GM12878 (cell line): ENCODE data around the gene ANP32E. TPM values are rescaled to one million over a fixed set of nuclear protein-coding genes. Genes with fewer than 3 reads are reported as not detected.

Source experiments
- ATAC-seq: fragments of 200-7000 bp; cut with Tn5 transposase; 3 replicates; pipeline ENCODE4 v1.9.1; 2020; ENCODE audit warnings: mild to moderate bottlenecking, moderate library complexity
- BruUV-seq: library from RNA; stranded (reverse); fragments of 400-500 nt; replicated peaks from 2 replicates; lab custom pipeline; 2021; lab: Mats Ljungman, UMichigan
- CTCF ChIA-PET: fragments of 300-600 bp; sonication (Branson Sonifier 250); formaldehyde crosslinking; extraction: SDS; loops from one replicate; lab custom pipeline; 2021; ENCODE audit warnings: inconsistent platforms; lab: Yijun Ruan, JAX
- POLR2A ChIA-PET: fragments of 350-600 bp; formaldehyde crosslinking; extraction: SDS; loops from one replicate; lab custom pipeline; 2021; ENCODE audit warnings: inconsistent platforms; lab: Charles Lee
- RAD21 ChIA-PET: fragments of 300-600 bp; sonication (Branson Sonifier 250); formaldehyde crosslinking; loops from one replicate; lab custom pipeline; 2023; ENCODE audit warnings: antibody characterized with exemption; ENCODE audit not compliant: unreplicated experiment; lab: Charles Lee
- SMC1A ChIA-PET: fragments of 300-600 bp; sonication (Branson Sonifier 250); formaldehyde crosslinking; loops from one replicate; lab custom pipeline; 2023; ENCODE audit not compliant: unreplicated experiment, uncharacterized antibody; lab: Charles Lee
- DNase-seq: peaks from one replicate; pipeline ENCODE4 v3.0.0-alpha.2; 2011; ENCODE audit warnings: low read depth, low spot score
- FAIRE-seq: peaks from 3 replicates; lab custom pipeline; 2011; peaks lifted over from hg19 to GRCh38; lab: Jason Lieb, UNC
- H2AFZ ChIP-seq: 2 replicates; pipeline ENCODE4 v1.6.0; 2011; ENCODE audit warnings: low read depth, low read length, control low read depth; ENCODE audit not compliant: control insufficient read depth
- H3K27ac ChIP-seq: 2 replicates; pipeline ENCODE4 v1.5.1; 2011; ENCODE audit warnings: control low read depth; ENCODE audit not compliant: control insufficient read depth, insufficient read depth
- H3K27me3 ChIP-seq, 2 experiments: replicated peaks in 1 of 2; 2 replicates each; pipeline versions ENCODE4 v1.6.0 to v1.6.1; 2011; ENCODE audit warnings: low read length in 1 of 2; ENCODE audit not compliant: control insufficient read depth in 2 of 2, insufficient read depth in 2 of 2
- H3K36me3 ChIP-seq, 2 experiments: 2 replicates each; pipeline ENCODE4 v1.5.1; 2011; ENCODE audit warnings: low read length in 1 of 2; ENCODE audit not compliant: control insufficient read depth in 2 of 2, insufficient read depth in 2 of 2
- H3K4me1 ChIP-seq: 2 replicates; pipeline ENCODE4 v1.6.1; 2011; ENCODE audit warnings: mild to moderate bottlenecking, low read length, moderate library complexity, mixed read lengths; ENCODE audit not compliant: control insufficient read depth, insufficient read depth
- H3K4me2 ChIP-seq: 2 replicates; pipeline ENCODE4 v1.6.0; 2011; ENCODE audit warnings: control low read depth; ENCODE audit not compliant: control insufficient read depth, insufficient read depth
- H3K4me3 ChIP-seq: fragments of 200-600 bp; sonication (generic); 2 replicates; pipeline ENCODE4 v1.5.1; 2016
- H3K79me2 ChIP-seq: 2 replicates; pipeline ENCODE4 v1.6.0; 2011; ENCODE audit warnings: low read length; ENCODE audit not compliant: control insufficient read depth, insufficient read depth
- H3K9ac ChIP-seq: 2 replicates; pipeline ENCODE4 v1.8.0; 2011; ENCODE audit warnings: low read length, control low read depth, mixed read lengths; ENCODE audit not compliant: control insufficient read depth, insufficient read depth
- H3K9me3 ChIP-seq: replicated peaks from 3 replicates; pipeline ENCODE4 v1.5.1; 2011; ENCODE audit warnings: mild to moderate bottlenecking, low read length; ENCODE audit not compliant: control insufficient read depth, insufficient read depth
- H4K20me1 ChIP-seq: 2 replicates; pipeline ENCODE4 v1.6.0; 2011; ENCODE audit not compliant: control insufficient read depth, insufficient read depth
- BACH1 ChIP-seq: fragments of 450-650 bp; IDR thresholded peaks from 2 replicates; pipeline ENCODE4 v1.6.1; 2017; ENCODE audit warnings: mild to moderate bottlenecking, borderline replicate concordance
- BCL3 ChIP-seq: IDR thresholded peaks from 2 replicates; pipeline ENCODE4 v1.6.1; 2011; ENCODE audit warnings: borderline replicate concordance, low read depth, mild to moderate bottlenecking, moderate library complexity, low read length; ENCODE audit not compliant: insufficient read depth, poor library complexity, severe bottlenecking
- CBX3 ChIP-seq: fragments of 200-600 bp; sonication (generic); IDR thresholded peaks from 2 replicates; pipeline ENCODE4 v1.6.1; 2016; ENCODE audit warnings: low read depth, borderline replicate concordance
- EED ChIP-seq: sonication (generic); IDR thresholded peaks from 2 replicates; pipeline ENCODE4 v1.6.1; 2016; ENCODE audit warnings: antibody characterized with exemption, low read depth
- HDAC6 ChIP-seq: fragments of 200-600 bp; sonication (generic); IDR thresholded peaks from one replicate; pipeline ENCODE4 v1.8.0; 2017; ENCODE audit warnings: antibody characterized with exemption; ENCODE audit not compliant: unreplicated experiment
- HDGF ChIP-seq: fragments of 450-650 bp; IDR thresholded peaks from 2 replicates; pipeline ENCODE4 v1.6.1; 2016; ENCODE audit warnings: antibody characterized with exemption
- MTA3 ChIP-seq: IDR thresholded peaks from 2 replicates; pipeline ENCODE4 v1.6.1; 2012; ENCODE audit warnings: low read length, inconsistent platforms, borderline replicate concordance
- NR2C2 ChIP-seq: IDR thresholded peaks from 2 replicates; pipeline ENCODE4 v1.6.1; 2011; ENCODE audit warnings: borderline replicate concordance, low read depth; ENCODE audit not compliant: control insufficient read depth, insufficient read length
- POLR2A ChIP-seq: IDR thresholded peaks from 2 replicates; pipeline ENCODE4 v1.6.1; 2011; ENCODE audit warnings: low read depth, mild to moderate bottlenecking, low read length
- RBBP5 ChIP-seq: fragments of 200-600 bp; sonication (generic); conservative IDR thresholded peaks from 2 replicates; pipeline ENCODE4 v1.6.1; 2016
- RFX5 ChIP-seq: IDR thresholded peaks from 2 replicates; pipeline ENCODE4 v1.6.1; 2011; ENCODE audit warnings: low read depth, low read length, improper control_type of control experiment
- SKIL ChIP-seq: fragments of 450-650 bp; IDR thresholded peaks from 2 replicates; pipeline ENCODE4 v1.6.1; 2017; ENCODE audit warnings: mild to moderate bottlenecking, low read depth, inconsistent platforms; ENCODE audit not compliant: poor library complexity, severe bottlenecking
- SMAD5 ChIP-seq: IDR thresholded peaks from 2 replicates; pipeline ENCODE4 v1.6.1; 2016; ENCODE audit warnings: antibody characterized with exemption, low read depth
- TAF1 ChIP-seq: IDR thresholded peaks from 2 replicates; pipeline ENCODE4 v1.6.1; 2011; ENCODE audit warnings: mild to moderate bottlenecking, low read depth, low read length, borderline replicate concordance
- TCF7 ChIP-seq: IDR thresholded peaks from 2 replicates; pipeline ENCODE4 v1.6.1; 2014; ENCODE audit warnings: antibody characterized with exemption, borderline replicate concordance
- WRNIP1 ChIP-seq: IDR thresholded peaks from 2 replicates; pipeline ENCODE4 v1.6.1; 2011; ENCODE audit warnings: low read depth, low read length, improper control_type of control experiment, borderline replicate concordance
- ZNF207 ChIP-seq: fragments of 450-650 bp; IDR thresholded peaks from 2 replicates; pipeline ENCODE4 v1.6.1; 2014; ENCODE audit warnings: antibody characterized with exemption, mild to moderate bottlenecking, borderline replicate concordance
- ZNF24 ChIP-seq: fragments of 450-650 bp; IDR thresholded peaks from 2 replicates; pipeline ENCODE4 v1.6.1; 2017; ENCODE audit warnings: antibody characterized with exemption, mild to moderate bottlenecking
- ZZZ3 ChIP-seq: IDR thresholded peaks from 2 replicates; pipeline ENCODE4 v1.6.1; 2011; ENCODE audit warnings: low read depth; ENCODE audit not compliant: control insufficient read depth, insufficient read length
- WGBS: methylation state at CpG from one replicate; pipeline ENCODE4 v1.1.6; 2016; ENCODE audit warnings: low lambda C conversion rate; ENCODE audit not compliant: insufficient replicate concordance, insufficient coverage; ENCODE audit errors: missing lambda C conversion rate; 5-methylcytosine and 5-hydroxymethylcytosine counted together
- in situ Hi-C: fragments of 300-500 bp; cut with MboI; formaldehyde crosslinking; loops from 9 replicates; pipeline ENCODE4 v1.14.3; 2018; ENCODE audit warnings: mixed read lengths
- intact Hi-C: fragments of 100-400 bp; cut with micrococcal nuclease; formaldehyde crosslinking; loops from one replicate; pipeline ENCODE4 v1.14.2; 2022; ENCODE audit not compliant: unreplicated experiment
- polyA plus RNA-seq, 11 experiments: library from polyadenylated mRNA; depleted of rRNA in 4 of 11; unstranded in 6 of 11; stranded (reverse) in 5 of 11; fragments of >200 nt; fragmentation: Nextera tagmentation in 4 of 11; fragmentation: Illumina TruSeq in 1 of 11; extraction: Ambion mirVana in 4 of 11; extraction: Trizol in 1 of 11; gene quantifications; 1 replicate in 1 of 11; 2 replicates in 10 of 11; pipeline versions ENCODE4 v1.2.1 to v1.2.3, GENCODE V29; 2011 to 2016; ENCODE audit warnings: inconsistent platforms in 2 of 11, missing spikeins in 2 of 11, low read depth in 1 of 11
- total RNA-seq, 4 experiments: library from RNA; depleted of rRNA in 3 of 4; stranded (reverse); fragments of >200 nt in 3 of 4; fragmentation: Illumina TruSeq in 1 of 4; extraction: Trizol in 1 of 4; gene quantifications; 2 replicates each; pipeline versions ENCODE4 v1.2.1 to v1.2.3, GENCODE V29; 2013 to 2021

The ANP32E gene
- total and polyA plus RNA-seq, 10 of the 15 experiments (the other 5 are each of a cell fraction or from before 2014, with no cell fraction given): 59.2 to 250 (median 121) TPM

- TF ChIP-seq RBBP5: no peak
- TF ChIP-seq SKIL: no peak
- TF ChIP-seq SMAD5: no peak
- peak; percentile 33; the same call in 1 of the 2 replicates for TF ChIP-seq TAF1
These were observed 22.5 kb downstream of the ANP32E start (continued) for GRCh38 chr1:150213170-150214098.

GRCh38 chr1:150212070-150212469, 23.8 kb downstream of the ANP32E start:
- H3K4me1 ChIP-seq: no peaks in the 10 kb centered on the region
- ChIA-PET RAD21 (no interaction called here), SMC1A (interaction anchor here (1.3 kb wide), 1 partner anchor 21 kb away, joined by 3 read pairs; no protein-coding TSS in a partner anchor), POLR2A (interaction anchor here (0.5 to 1.3 kb wide), 2 partner anchors 22 to 36 kb away, joined by 3 to 4 read pairs; no protein-coding TSS in a partner anchor), CTCF (interaction anchor here (1.9 kb wide), 1 partner anchor 25 kb away, joined by 9 read pairs; no protein-coding TSS in a partner anchor)
- H3K4me3 ChIP-seq: no peak overlapping the region
- no peaks in the 10 kb centered on the region for H3K27me3 ChIP-seq
- no peaks in the 10 kb centered on the region for H3K36me3 ChIP-seq
- no TSS peak for BruUV-seq
- in situ Hi-C loops: no loop called here
- no peak for FAIRE-seq
- no peaks in the 10 kb centered on the region for H3K9me3 ChIP-seq
- WGBS: 91% methylated on average over 9 of the region's 9 CpGs
- H3K27ac ChIP-seq: no peak overlapping the region
- no peak for ATAC-seq
- intact Hi-C loops: no loop called here
- no peaks in the 10 kb centered on the region for H4K20me1 ChIP-seq
- DNase-seq: no peak
- H2AFZ ChIP-seq: no peak overlapping the region
- no peak overlapping the region for H3K9ac ChIP-seq
- no peak overlapping the region for H3K4me2 ChIP-seq
- no peaks in the 10 kb centered on the region for H3K79me2 ChIP-seq
- no peak for TF ChIP-seq HDAC6
- TF ChIP-seq ZNF24: no peak
- no peak for TF ChIP-seq HDGF
- no peak for TF ChIP-seq WRNIP1
- TF ChIP-seq ZZZ3: no peak
- no peak for TF ChIP-seq TCF7
- no peak for TF ChIP-seq POLR2A
- no peak for TF ChIP-seq ZNF207
- TF ChIP-seq BACH1: no peak
- TF ChIP-seq EED: no peak
- TF ChIP-seq NR2C2: no peak
- TF ChIP-seq BCL3: no peak
- no peak for TF ChIP-seq RFX5
- TF ChIP-seq MTA3: no peak
- no peak for TF ChIP-seq CBX3
